Duodenal mucosa (tissue), 2 donors: ENCODE measurements around the gene SULT2B1.

Experiments
- H3K27ac ChIP-seq: one replicate; pipeline ENCODE4 v1.7.0; 2013; ENCODE audit warnings: low read depth, low read length
- H3K27me3 ChIP-seq, 2 donors: one replicate each; pipeline ENCODE4 v1.7.0; 2013; ENCODE audit warnings: low read length in 2 of 2, control low read depth in 1 of 2; ENCODE audit not compliant: insufficient read depth in 2 of 2, control insufficient read depth in 1 of 2
- H3K36me3 ChIP-seq, 2 donors: one replicate each; pipeline ENCODE4 v1.7.0; 2013; ENCODE audit warnings: low read length in 2 of 2, control low read depth in 1 of 2; ENCODE audit not compliant: insufficient read depth in 2 of 2, control insufficient read depth in 1 of 2
- H3K4me1 ChIP-seq, 2 donors: one replicate each; pipeline ENCODE4 v1.7.0; 2013; ENCODE audit warnings: low read length in 2 of 2, control low read depth in 1 of 2; ENCODE audit not compliant: insufficient read depth in 2 of 2, control insufficient read depth in 1 of 2
- H3K4me3 ChIP-seq, 2 donors: one replicate each; pipeline ENCODE4 v1.7.0; 2013; ENCODE audit warnings: low read length in 2 of 2, low read depth in 1 of 2
- H3K9ac ChIP-seq, 2 donors: one replicate each; pipeline ENCODE4 v1.7.0; 2013; ENCODE audit warnings: low read length in 2 of 2, low read depth in 1 of 2
- H3K9me3 ChIP-seq, 2 donors: one replicate each; pipeline ENCODE4 v1.7.0; 2013; ENCODE audit warnings: low read length in 2 of 2, control low read depth in 1 of 2; ENCODE audit not compliant: control insufficient read depth in 1 of 2

The SULT2B1 gene

DNA sequence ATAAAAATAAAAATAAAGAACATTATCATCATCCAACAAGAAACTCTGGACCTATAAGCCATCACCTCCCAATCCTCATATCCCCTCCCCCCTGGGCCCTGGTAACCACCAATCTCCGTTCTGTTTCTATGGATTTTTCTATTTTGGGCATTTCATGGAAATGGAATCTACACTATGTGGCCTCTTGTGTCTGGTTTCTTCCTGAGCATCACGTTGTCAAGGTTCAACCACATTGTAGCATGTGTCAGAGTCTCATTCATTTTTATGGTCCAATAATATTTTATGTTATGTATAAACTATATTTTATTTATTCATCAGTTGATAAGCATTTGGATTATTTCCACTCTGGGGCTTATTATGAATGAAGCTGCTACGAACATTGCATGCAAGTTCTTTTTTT is 26.9 kb downstream of the SULT2B1 start:
- no peak overlapping the region for H3K4me3 ChIP-seq
- H3K9ac ChIP-seq, result no peak overlapping the region
- peaks cover 0 to 4% of the 10 kb centered on the region in 2 donors for H3K4me1 ChIP-seq
- no peaks in the 10 kb centered on the region for H3K9me3 ChIP-seq
- no peaks in the 10 kb centered on the region for H3K27me3 ChIP-seq
- H3K36me3 ChIP-seq, result no peaks in the 10 kb centered on the region
- no peak overlapping the region for H3K27ac ChIP-seq

DNA sequence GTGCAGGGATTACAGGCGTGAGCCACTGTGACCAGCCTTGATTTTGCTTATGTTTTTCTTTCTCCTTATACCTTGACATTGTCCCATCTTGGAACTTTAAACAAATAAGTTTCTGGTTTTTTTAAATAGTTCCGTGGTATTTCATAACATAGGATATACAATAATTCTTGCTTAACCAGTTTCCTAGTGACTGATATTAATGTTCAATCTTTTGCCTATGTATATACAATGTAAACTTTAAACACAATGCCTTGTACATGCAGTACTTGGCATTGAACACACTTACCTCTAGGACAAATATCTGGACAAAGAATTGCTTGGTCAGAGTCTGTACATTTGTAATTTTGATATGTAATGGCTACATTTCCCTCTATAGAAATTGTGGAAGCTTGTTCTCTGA is 30.2 kb downstream of the SULT2B1 start:
- peaks cover 0 to 3% of the 10 kb centered on the region in 2 donors for H3K4me1 ChIP-seq
- no peak overlapping the region for H3K9ac ChIP-seq
- H3K9me3 ChIP-seq, result no peaks in the 10 kb centered on the region
- H3K4me3 ChIP-seq, result no peak overlapping the region
- no peak overlapping the region for H3K27ac ChIP-seq
- H3K36me3 ChIP-seq, result no peaks in the 10 kb centered on the region
- H3K27me3 ChIP-seq, result no peaks in the 10 kb centered on the region

DNA sequence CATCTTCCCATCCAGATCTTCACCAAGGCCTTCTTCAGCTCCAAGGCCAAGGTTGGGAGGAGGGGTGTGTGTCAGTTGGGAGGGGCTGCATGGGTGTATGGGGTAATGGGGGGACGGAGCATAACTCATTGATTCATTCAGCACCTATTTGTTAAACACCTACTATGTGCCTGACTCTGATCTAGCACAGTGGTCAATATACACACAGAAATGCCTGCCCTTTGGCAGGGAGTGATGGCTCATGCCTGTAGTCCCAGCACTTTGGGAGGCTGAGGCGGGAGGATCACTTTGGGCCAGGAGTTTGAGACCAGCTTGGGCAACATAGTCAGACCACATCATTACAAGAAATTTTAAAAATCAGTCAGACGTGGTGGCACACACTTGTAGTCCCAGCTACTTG is 35.4 kb downstream of the SULT2B1 start:
- Histone ChIP-seq H3K9ac (no peak overlapping the region), H3K27me3 (no peaks in the 10 kb centered on the region), H3K27ac (no peak overlapping the region), H3K4me1 (peaks cover 6 to 7% of the 10 kb centered on the region in 2 donors), H3K36me3 (no peaks in the 10 kb centered on the region), H3K9me3 (no peaks in the 10 kb centered on the region), H3K4me3 (no peak overlapping the region)

DNA sequence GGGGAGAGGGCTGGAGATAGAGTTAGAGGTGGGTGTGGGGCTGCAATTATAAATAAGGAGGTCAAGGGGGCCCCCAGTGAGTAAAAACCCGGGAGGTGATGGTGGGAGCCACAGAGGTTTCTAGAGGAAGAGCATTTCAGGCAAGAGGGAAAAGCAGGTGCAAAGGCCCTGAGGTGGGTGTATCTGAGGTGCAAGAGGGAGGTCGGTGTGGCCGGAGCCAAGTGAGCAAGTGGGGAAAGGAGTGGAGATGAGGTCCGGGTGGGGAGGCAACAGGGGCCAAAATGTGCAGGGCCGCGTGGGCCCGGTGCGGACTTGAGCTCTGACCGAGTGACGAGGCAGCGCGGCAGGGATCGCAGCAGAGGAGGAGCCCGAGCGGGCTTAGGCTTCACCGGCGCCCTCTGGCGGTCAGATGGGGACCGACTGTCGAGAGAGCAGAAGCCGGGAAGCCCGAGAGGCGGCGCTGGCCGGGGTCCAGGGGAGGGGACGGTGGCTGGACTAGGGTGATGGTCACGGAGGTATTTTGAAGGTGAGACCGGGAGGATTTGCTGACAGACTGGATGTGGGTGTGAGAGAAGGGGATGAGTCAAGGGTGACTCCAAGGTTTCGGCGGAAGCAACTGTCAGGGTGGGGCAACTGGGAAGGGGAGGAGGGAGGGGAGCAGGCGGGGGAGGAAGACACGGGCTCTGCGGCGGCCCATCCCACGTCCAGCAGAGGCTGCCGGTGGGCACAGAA is 36.9 kb downstream of the SULT2B1 start:
- Histone ChIP-seq H3K36me3 (no peaks in the 10 kb centered on the region), H3K4me1 (peaks cover 6 to 7% of the 10 kb centered on the region in 2 donors), H3K4me3 (peak overlapping the region; percentile 51 to 68), H3K9ac (peak overlapping the region; percentile 49 to 63), H3K27ac (no peak overlapping the region), H3K27me3 (no peaks in the 10 kb centered on the region), H3K9me3 (no peaks in the 10 kb centered on the region)

- H3K27ac ChIP-seq, result no peak overlapping the region
- H3K27me3 ChIP-seq, result no peaks in the 10 kb centered on the region
- H3K9ac ChIP-seq, result no peak overlapping the region
- H3K36me3 ChIP-seq, result no peaks in the 10 kb centered on the region
- H3K4me1 ChIP-seq, result peaks cover 4 to 6% of the 10 kb centered on the region in 2 donors
- no peak overlapping the region for H3K4me3 ChIP-seq
- no peaks in the 10 kb centered on the region for H3K9me3 ChIP-seq
These were observed 39.0 kb downstream of the SULT2B1 start for GRCh38 chr19:48591021-48591420.

DNA sequence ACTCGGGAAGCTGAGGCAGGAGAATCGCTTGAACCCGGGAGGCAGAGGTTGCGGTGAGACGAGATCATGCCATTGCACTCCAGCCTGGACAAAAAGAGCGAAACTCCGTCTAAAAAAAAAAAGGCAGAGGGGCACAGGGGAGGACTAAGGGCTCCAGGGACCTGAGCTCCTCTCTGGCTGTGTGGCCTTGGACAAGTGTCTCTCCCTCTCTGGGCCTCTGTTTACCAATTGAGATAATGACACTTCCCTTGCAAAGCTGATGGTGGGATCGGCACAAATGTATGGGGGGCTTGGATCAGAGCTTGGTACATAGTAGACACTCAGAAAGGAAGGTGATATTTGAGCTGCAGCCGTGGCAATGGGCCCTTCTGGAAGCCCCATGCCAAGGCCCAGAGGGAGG is 43.2 kb downstream of the SULT2B1 start:
- no peak overlapping the region for H3K9ac ChIP-seq

DNA sequence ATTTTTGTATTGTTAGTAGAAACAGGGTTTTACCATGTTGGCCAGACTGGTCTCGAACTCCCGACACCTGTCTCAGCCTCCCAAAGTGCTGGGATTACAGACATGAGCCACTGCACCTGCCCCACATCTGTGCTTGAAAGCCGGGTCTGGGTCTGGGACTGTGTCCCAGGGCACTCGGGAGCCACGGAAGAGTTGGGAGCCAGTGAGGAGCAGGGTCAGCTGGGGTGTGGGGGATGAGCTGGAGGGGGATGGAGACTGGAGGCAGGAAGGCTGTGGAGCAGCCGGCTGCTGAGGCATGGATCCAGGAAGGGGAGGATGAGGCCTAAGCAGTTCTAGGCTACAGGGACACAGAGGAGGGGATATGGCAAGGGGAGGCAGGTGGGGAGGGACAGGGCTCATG is 43.9 kb downstream of the SULT2B1 start:
- H3K4me3 ChIP-seq, result no peak overlapping the region
- H3K4me1 ChIP-seq, result no peaks in the 10 kb centered on the region
- H3K27ac ChIP-seq, result no peak overlapping the region
- H3K27me3 ChIP-seq, result no peaks in the 10 kb centered on the region
- H3K36me3 ChIP-seq, result no peaks in the 10 kb centered on the region
- H3K9ac ChIP-seq, result no peak overlapping the region
- H3K9me3 ChIP-seq, result no peaks in the 10 kb centered on the region

More for the DNA sequence above, 43.2 kb downstream of the SULT2B1 start:
- Histone ChIP-seq H3K27ac (no peak overlapping the region), H3K4me1 (no peaks in the 10 kb centered on the region), H3K36me3 (no peaks in the 10 kb centered on the region), H3K4me3 (no peak overlapping the region), H3K9me3 (no peaks in the 10 kb centered on the region), H3K27me3 (no peaks in the 10 kb centered on the region)

GRCh38 chr19:48596237-48596636 is 44.3 kb downstream of the SULT2B1 start:
- Histone ChIP-seq H3K27me3 (no peaks in the 10 kb centered on the region), H3K4me3 (no peak overlapping the region), H3K9me3 (no peaks in the 10 kb centered on the region), H3K36me3 (no peaks in the 10 kb centered on the region), H3K9ac (no peak overlapping the region), H3K4me1 (no peaks in the 10 kb centered on the region), H3K27ac (no peak overlapping the region)

GRCh38 chr19:48596679-48597465 is 44.9 kb downstream of the SULT2B1 start:
- H3K9ac ChIP-seq, result no peak overlapping the region
- no peak overlapping the region for H3K27ac ChIP-seq
- H3K4me1 ChIP-seq, result no peaks in the 10 kb centered on the region
- H3K4me3 ChIP-seq, result no peak overlapping the region
- no peaks in the 10 kb centered on the region for H3K36me3 ChIP-seq
- H3K27me3 ChIP-seq, result no peaks in the 10 kb centered on the region
- no peaks in the 10 kb centered on the region for H3K9me3 ChIP-seq

DNA sequence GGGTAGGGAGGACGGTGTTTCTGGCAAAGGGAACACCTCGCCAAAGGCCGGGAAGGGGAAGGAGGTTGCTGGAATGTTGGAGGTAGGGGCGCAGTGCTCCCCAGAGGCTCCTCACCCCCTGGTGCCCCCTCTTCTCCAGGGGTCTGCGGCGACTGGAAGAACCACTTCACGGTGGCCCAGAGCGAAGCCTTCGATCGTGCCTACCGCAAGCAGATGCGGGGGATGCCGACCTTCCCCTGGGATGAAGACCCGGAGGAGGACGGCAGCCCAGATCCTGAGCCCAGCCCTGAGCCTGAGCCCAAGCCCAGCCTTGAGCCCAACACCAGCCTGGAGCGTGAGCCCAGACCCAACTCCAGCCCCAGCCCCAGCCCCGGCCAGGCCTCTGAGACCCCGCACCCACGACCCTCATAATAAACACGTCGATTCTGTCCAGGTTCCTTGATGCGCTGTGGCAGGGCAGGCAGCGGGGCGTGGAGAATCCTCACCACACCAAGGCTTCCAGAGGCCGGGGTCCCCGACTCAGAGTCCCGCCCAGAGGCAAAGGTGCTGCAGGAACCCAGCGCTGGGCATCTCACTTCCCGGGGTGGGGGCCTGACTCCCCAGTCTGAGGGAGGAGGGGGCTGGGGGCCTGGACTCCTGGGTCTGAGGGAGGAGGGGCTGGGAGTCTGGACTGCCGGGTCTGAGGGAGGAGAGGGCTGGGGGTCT is 47.2 kb downstream of the SULT2B1 start:
- H3K27me3 ChIP-seq, result no peaks in the 10 kb centered on the region
- H3K4me1 ChIP-seq, result peaks cover 0 to 9% of the 10 kb centered on the region in 2 donors
- no peak overlapping the region for H3K4me3 ChIP-seq
- H3K9me3 ChIP-seq, result no peaks in the 10 kb centered on the region
- H3K9ac ChIP-seq, result no peak overlapping the region
- H3K27ac ChIP-seq, result no peak overlapping the region
- no peaks in the 10 kb centered on the region for H3K36me3 ChIP-seq
